Thyroid gland (tissue), 4 donors: Measurements from ENCODE around the gene DNAH8.

Experiments used
- POLR2A ChIP-seq, 2 donors: fragments of 450-650 bp; IDR thresholded peaks; one replicate each; pipeline ENCODE4 v1.6.1; 2017; ENCODE audit warnings: antibody characterized with exemption in 2 of 2, mild to moderate bottlenecking in 2 of 2, moderate library complexity in 1 of 2
- TF ChIP-seq, protein P1 (sequence below), 6 experiments: fragments of 200-600 bp in 3 of 6; fragments of 450-650 bp in 3 of 6; sonication (generic) in 3 of 6; IDR thresholded peaks; one replicate each; pipeline ENCODE4 v1.5.1; 2016 to 2019; ENCODE audit warnings: antibody characterized with exemption in 6 of 6, mild to moderate bottlenecking in 2 of 6, inconsistent platforms in 1 of 6, moderate library complexity in 1 of 6

DNA sequence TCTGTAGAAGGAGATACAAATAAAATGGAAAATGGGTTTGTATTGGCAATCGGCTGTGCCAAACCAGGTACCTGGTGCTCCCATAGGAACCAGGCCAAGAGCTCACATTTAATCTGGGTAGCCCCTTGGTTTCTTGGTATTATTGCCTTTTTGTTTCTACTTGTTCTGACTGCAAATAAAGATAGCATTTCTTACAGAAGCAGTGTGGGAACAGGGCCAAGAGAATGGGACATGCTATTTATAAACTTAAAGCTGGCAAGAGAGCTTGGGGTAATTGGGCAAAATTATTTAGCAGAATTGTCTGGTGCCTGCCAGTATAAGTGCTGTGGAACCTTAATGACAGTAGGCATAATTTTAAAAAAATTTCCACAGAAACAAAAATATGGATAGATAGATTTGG lies 219.9 kb downstream of the DNAH8 start:
- TF ChIP-seq, protein P1, sequence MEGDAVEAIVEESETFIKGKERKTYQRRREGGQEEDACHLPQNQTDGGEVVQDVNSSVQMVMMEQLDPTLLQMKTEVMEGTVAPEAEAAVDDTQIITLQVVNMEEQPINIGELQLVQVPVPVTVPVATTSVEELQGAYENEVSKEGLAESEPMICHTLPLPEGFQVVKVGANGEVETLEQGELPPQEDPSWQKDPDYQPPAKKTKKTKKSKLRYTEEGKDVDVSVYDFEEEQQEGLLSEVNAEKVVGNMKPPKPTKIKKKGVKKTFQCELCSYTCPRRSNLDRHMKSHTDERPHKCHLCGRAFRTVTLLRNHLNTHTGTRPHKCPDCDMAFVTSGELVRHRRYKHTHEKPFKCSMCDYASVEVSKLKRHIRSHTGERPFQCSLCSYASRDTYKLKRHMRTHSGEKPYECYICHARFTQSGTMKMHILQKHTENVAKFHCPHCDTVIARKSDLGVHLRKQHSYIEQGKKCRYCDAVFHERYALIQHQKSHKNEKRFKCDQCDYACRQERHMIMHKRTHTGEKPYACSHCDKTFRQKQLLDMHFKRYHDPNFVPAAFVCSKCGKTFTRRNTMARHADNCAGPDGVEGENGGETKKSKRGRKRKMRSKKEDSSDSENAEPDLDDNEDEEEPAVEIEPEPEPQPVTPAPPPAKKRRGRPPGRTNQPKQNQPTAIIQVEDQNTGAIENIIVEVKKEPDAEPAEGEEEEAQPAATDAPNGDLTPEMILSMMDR (IDR thresholded peaks at IDR 0.05), result no peak
- no peak for TF ChIP-seq POLR2A (IDR thresholded peaks at IDR 0.05)
